H7 (cell line): ENCODE measurements around the gene TNIP2. TPM values are rescaled to one million over a fixed set of nuclear protein-coding genes. Genes with fewer than 3 reads are reported as not detected.

Source experiments
- DNase-seq: peaks from one replicate; pipeline ENCODE4 v3.0.0; 2012
- H3K27me3 ChIP-seq: 2 replicates; pipeline ENCODE4 v1.6.0; 2011; ENCODE audit warnings: mild to moderate bottlenecking, low read length; ENCODE audit not compliant: control insufficient read depth, insufficient read depth
- H3K36me3 ChIP-seq: replicated peaks from 2 replicates; pipeline ENCODE4 v1.5.1; 2011; ENCODE audit warnings: low read length; ENCODE audit not compliant: control insufficient read depth, insufficient read depth
- H3K4me3 ChIP-seq: 2 replicates; pipeline ENCODE4 v1.5.1; 2011; ENCODE audit warnings: low read depth, mild to moderate bottlenecking, control low read depth, low read length, moderate library complexity; ENCODE audit not compliant: insufficient read depth
- total RNA-seq: library from RNA; depleted of rRNA; stranded (reverse); fragments of >200 nt; shearing (Covaris generic); gene quantifications from 2 replicates; pipeline ENCODE4 v1.2.3, GENCODE V29; 2014; rRNA removed

Gene TNIP2
- 44.6 and 51.3 TPM in 2 replicates for total RNA-seq

- Histone ChIP-seq H3K36me3 (no peaks in the 10 kb centered on the region), H3K4me3 (peak within 1 kb of the TSS; percentile 72), H3K27me3 (no peaks in the 10 kb centered on the region)
- DNase-seq = peak; percentile 100
Measured at GRCh38 chr4:2755821-2756690, at the start of gene TNIP2. TNIP2 (minus strand) TSS chr4:2756336; CDS start chr4:2756289, 47 bp downstream.

- Histone ChIP-seq H3K27me3 (no peaks in the 10 kb centered on the region), H3K4me3 (no peak overlapping the region), H3K36me3 (no peaks in the 10 kb centered on the region)
- no peak for DNase-seq
Measured at GRCh38 chr4:2804973-2805501, 48.9 kb upstream of the TNIP2 start.

DNA sequence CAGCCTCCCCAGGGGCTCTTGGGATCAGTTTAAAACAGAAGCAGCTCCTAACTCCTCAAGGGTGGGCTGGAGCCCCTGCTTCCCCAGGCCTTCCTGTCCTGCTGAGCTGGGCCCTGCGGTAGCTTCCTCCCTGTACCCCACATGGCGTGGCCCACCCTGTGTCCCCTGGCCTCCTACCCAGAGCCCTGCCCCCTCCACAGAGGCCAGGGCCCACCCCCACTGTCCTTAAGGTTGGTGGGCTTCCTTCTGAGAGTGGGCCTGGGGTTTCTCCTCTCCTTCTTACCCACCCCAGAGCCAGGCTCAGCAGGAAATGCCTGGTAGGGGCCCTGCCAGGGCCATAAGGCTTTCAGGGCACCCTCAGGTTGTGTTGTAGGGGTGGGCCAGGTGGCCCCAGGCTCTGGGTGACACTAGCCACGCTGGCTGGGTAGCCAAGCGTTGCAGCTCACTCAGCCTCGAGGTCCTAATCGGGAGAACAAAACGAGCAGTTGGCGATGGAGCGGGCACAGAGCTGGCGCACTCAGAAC, 48.4 kb upstream of the TNIP2 start:
- H3K36me3 ChIP-seq = no peaks in the 10 kb centered on the region
- no peak overlapping the region for H3K4me3 ChIP-seq
- no peak for DNase-seq
- no peaks in the 10 kb centered on the region for H3K27me3 ChIP-seq

DNA sequence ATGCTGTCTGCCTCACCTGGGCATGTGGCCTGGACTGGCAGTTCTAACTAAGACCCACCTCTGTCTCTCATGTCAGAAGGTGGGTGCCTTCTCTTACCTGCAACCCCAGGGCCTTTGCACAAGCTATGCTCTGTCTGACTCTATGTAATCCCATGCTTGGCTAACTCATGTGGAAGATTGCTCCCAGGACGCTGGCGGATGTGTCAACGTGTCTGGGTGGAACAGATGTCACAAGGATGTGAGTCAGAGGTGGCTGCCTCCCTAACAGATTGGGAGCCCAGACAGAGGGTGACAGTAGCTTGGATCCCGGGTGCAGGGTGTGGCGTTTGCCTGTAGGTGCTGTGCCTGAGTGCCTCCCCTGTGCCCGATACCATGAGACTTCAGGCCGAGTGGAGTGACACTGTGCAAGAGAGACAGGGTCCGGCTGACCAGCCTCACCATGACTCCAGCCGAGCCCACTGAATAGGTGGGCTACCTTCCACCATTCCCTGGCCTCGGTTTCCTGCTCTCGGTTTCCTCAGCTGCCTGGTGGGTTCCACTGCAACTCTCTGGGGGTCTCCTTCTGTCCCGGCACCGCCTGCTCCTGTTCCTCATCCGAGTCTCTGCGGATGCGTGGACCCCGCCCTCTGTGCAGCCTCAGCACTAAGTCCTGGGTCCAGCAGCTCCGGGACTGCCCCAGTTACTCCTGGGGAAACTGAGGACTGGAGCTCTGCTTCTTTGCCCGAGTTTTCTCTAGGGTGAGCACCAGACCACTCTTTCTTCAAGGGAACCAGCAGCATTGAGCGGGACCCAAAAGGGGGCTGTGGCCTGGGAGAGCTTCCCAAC, 47.7 kb upstream of the TNIP2 start:
- Histone ChIP-seq H3K4me3 (no peak overlapping the region), H3K27me3 (no peaks in the 10 kb centered on the region), H3K36me3 (no peaks in the 10 kb centered on the region)
- DNase-seq = no peak

GRCh38 chr4:2802618-2803531, 46.7 kb upstream of the TNIP2 start:
- no peak for DNase-seq
- Histone ChIP-seq H3K4me3 (no peak overlapping the region), H3K36me3 (no peaks in the 10 kb centered on the region), H3K27me3 (no peaks in the 10 kb centered on the region)

DNA sequence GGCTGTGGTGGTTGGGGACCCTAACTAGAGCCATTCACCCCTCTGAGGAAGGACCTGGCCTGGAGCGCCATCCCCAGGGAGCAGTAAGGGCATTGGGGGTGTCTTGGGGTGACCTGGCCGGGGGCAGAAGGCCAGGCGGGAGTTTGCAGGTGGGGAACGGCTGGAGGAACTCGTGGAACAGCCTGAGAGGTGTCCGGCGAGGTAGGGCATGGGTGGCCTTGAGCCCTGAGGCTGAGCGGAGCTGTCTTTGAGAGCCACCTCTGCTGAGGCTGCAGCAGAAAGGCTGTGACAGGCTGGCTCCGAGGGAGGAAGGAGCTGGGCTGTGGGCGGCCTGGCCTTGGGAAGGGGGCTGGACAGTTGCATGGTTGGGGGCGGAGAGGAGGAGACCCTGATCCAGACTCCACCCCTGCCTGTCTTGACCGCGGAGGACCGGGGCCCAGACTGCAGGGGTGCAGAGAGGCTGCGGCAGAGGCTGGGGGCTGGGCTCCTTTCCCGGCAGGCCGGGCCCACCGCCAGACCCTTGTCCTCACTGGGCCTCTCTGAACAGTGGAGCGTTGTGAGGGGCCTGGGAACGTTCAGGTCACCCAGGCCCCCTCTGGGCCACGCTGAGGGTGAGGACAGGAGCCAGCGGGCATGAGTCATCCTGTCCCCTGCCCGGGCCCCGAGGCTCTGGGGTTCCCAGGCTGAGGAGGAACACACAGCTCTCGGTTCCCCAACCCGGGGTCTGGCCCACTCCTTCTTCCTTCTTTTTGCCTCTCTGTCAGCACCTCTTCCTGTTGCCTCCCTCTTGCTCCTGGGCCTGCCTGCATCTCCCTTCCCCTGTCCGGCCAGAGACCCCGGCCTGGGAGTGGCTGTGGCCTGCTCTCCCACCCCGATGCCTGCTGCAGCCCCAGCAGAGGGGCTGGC, 44.8 kb upstream of the TNIP2 start:
- Histone ChIP-seq H3K4me3 (no peak overlapping the region), H3K27me3 (no peaks in the 10 kb centered on the region), H3K36me3 (no peaks in the 10 kb centered on the region)
- DNase-seq = peak; percentile 95

- DNase-seq = no peak
- Histone ChIP-seq H3K4me3 (no peak overlapping the region), H3K36me3 (no peaks in the 10 kb centered on the region), H3K27me3 (no peaks in the 10 kb centered on the region)
Measured at GRCh38 chr4:2799971-2800690, 44.0 kb upstream of the TNIP2 start.

GRCh38 chr4:2799224-2799911, 43.2 kb upstream of the TNIP2 start:
- Histone ChIP-seq H3K27me3 (no peaks in the 10 kb centered on the region), H3K36me3 (no peaks in the 10 kb centered on the region), H3K4me3 (no peak overlapping the region)
- no peak for DNase-seq

DNA sequence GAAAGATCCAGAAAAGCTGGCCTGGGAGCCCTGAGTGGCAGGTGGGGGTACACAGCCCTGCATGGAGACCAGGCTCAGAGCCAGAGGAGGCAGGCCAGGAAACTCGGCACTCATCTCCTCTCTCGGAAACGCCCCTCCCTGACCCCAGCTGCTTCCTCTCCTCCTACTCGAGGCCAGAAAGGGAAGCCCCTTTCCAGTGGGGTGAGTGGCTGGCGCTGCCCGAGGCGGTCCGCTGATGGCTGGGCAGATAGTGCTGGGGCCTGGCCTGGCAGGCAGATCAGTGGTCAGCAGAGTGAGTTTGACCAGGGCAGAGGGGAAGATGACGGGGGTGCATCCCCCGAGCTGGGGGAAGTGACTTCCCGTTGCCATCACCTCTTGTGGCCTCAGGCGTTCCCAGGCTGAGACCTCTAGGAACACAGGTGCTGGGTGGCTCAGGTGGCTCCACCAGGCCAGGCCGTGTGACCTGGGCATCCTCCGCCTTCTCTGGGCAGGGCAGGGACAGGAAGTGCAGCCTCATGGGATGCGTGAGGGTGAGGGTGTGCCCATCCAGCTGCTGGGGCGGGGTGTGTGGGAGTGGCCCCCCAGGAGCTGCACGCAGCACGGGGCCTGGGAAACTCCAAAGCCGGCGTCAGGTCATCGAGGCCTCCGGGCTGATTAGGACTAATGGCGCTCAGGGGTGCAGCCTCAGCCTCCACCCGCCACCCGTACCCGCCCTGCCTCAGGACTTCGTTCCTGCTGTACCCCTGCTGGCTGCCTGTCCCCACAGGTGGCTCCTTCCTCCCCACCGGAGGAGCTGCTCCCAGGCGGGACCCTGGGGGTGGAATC, 42.5 kb upstream of the TNIP2 start:
- DNase-seq = no peak
- Histone ChIP-seq H3K36me3 (no peaks in the 10 kb centered on the region), H3K27me3 (peaks cover 5% of the 10 kb centered on the region), H3K4me3 (no peak overlapping the region)

- Histone ChIP-seq H3K36me3 (no peaks in the 10 kb centered on the region), H3K27me3 (peaks cover 10% of the 10 kb centered on the region), H3K4me3 (no peak overlapping the region)
- no peak for DNase-seq
Measured at GRCh38 chr4:2797545-2798305, 41.6 kb upstream of the TNIP2 start.
